Glomerular visceral epithelial cell (primary cell): Measurements from ENCODE around the gene GALNT18.

Experiments used
- DNase-seq: peaks from one replicate; pipeline ENCODE4 v3.0.0-alpha.2; 2016; ENCODE audit errors: extremely low spot score

GALNT18 gene

DNA sequence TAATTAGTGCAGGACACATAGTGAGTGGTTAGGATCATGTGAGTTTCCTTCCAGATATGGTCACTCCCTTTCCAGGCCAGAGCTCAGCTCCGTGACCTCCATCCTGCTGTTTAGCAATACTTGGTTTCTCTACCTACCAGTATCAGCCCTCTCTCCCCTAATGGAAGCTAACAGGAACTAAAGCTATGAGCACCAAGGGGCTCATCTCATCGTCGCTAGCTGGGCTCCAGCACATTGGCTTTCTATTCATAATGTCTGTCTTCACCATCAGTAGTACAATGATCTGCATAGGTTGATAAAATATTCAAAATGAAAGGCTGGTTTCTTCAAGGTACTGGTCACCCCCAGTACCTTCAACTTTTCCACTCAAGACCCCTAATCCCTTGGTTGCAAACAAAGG, 2.4 kb upstream of the GALNT18 start:
- no peak for DNase-seq

DNA sequence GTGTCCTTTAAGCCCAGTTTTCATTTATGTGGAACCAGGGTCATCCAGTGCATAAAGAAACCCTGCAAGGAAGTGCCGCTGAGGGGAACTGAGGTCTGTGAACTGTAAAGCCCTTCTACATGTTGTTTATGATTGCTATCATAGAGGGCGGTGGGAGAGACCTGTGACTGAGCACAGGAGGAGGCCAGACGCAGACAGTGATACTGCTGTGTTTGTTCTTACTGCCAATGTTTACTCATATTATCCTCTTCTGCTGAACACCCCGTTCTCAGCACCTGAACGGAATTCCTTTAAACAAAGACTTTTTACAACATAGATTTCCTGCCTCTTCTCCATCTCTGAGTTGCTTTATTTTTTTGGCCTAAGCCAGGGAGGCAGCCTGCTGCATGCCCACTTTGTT, 967 bp upstream of the GALNT18 start:
- DNase-seq: no peak

GRCh38 chr11:11622340-11622706, 518 bp upstream of the GALNT18 start:
- DNase-seq: no peak

GRCh38 chr11:11620921-11621572, 758 bp downstream of the GALNT18 start:
- no peak for DNase-seq

- no peak for DNase-seq
These were observed 1.5 kb downstream of the GALNT18 start for GRCh38 chr11:11620173-11620920.

DNA sequence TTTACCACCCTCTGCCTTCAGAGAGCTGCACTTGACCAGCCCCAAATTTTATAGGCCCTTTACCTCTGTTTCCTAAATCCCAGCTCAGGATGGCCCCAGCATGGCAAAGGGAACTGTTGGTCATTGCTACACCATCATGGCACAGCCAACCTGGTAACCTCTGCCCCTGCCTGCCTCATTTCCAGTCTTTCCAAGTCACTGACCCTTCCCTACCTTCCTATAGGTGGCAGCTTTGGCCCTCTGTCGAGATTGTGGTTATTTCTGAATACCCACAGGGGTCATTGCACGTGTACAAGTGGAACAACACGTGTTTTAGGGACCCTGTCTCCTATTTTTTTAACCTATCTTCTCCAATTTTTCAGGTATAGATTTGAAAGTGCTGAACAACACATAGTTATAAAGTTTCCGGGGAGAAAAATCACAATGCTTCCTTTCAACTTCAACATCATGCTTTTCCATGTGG, 2.8 kb downstream of the GALNT18 start:
- DNase-seq: no peak

DNA sequence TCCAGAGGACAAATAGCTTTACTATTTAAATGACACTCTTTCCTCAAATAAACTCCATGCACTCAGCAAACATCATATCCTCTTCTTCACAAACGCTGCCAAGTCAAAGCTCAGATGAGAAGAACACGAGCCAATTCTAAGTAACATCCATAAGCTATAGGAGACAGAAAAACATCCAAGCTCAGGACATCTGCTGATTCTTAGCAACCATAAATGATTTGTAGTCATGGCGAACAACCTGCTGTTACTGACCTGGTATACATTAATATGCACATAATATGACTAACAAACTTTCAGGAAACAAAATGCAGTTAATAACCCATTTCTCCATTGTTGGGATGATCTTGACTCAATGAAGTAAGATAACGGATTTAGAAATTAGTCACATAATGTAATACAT, 6.7 kb downstream of the GALNT18 start:
- no peak for DNase-seq

GRCh38 chr11:11612439-11612838, 9.4 kb downstream of the GALNT18 start:
- DNase-seq: no peak

- no peak for DNase-seq
These were observed 10.4 kb downstream of the GALNT18 start for GRCh38 chr11:11611381-11611780.

DNA sequence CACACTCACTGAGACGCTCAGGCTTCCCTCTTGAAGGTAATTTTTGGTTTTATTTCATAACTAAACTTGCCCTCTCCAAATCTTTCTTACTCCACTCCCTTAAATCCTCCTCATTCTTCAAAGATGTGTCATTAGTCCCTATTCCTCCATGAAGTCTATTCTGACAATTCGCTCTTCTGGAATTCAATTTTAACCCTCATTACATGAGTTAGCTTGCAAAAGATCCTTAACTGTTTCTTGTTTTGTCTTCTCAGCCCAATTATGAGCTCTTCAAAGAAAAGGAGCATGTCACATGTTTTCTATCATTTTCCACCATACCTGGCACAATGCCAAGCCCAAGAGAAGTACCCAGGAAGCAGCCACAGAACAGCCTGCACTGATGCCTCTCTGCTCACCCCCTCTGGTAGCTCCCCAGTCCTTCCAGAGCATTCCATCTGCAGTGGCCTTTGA, 13.0 kb downstream of the GALNT18 start:
- DNase-seq: no peak

- DNase-seq: no peak
These were observed 14.0 kb downstream of the GALNT18 start for GRCh38 chr11:11607772-11608171.

GRCh38 chr11:11605821-11606450, 15.9 kb downstream of the GALNT18 start:
- no peak for DNase-seq

DNA sequence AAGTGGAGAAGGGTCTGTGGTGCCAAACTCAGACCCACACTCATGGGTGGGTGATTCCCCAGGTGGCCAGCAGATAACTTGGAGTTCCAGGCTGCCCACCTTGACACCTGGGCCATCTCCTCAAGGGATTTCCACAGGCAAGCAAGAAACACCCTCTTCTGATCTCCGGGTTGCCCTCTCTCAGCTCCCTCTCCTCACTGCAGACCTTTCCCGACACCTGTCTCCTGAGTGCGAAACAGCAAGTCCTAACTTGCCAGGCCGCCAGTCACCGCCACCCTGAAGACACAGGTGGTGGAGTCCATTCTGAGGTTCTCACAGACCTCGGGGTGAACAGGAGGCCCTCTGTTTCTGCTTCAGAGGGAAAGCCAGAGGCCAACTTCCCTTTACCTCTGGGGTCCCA, 16.6 kb downstream of the GALNT18 start:
- no peak for DNase-seq

DNA sequence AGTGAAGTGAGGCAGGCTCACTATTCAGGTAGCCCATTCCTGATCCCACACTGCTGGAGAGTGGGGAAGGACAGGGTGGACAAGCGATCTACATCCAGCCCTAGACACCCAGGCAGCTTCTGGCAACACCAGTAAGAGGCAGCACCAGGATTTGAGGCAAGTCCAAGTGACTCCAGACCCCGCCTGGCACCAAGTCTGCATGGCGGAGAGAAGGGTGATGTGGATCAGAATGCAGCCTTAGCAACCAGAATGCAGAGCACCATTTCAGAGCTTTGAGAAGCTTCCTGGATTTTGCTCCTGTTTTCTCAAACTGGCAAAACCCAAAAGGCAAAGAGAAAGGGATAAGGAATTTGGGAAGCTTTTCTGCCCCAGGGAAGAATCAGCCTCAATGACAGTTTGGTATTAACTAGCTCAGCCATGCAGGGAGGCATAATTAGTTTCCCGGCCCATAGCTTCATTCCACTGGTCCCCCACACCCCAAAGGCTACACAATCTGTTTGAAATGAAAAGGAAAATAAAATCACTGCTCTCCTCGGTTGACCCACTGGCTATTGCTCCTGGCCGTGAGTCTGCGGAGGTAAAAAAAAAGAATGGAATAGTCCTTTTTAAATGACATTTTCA, 17.3 kb downstream of the GALNT18 start:
- no peak for DNase-seq

DNA sequence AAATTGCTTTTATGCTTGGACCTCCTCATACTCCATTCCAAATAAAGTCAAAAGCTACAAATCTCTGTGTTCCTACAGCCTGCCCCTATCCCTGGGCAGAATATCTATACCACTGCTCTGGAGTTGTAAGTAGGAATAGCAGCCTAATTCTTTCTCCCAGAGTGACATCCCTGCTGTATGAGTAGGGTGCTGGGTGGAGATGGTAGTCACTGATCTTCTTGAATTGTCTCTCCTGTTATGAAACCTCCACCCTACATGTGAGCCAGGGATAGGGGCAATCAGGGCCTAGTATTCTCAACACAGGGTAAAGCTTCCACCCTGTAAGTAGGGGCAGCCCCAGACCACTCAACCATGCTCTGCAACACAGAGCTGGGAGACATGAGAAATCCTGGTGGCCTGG, 19.8 kb downstream of the GALNT18 start:
- no peak for DNase-seq

GRCh38 chr11:11600288-11600687, 21.5 kb downstream of the GALNT18 start:
- DNase-seq: no peak

DNA sequence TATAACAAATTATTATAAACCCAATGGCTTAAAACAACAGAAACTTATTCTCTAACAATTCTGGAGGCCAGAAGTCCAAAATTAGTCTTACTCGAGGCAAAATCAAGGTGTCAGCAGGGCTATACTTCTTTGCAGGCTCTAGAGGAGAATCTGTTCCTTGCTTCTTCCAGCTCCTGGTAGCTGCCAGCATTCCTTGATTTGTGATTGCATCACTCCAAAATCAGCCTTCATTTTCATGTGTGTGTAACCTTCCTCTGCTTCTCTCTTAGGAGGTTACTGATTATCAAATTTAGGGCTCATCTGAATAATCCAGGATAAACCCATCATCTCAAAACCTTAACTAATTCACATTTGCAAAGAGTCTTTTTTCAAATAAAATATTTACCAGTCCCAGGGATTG, 23.6 kb downstream of the GALNT18 start:
- DNase-seq: no peak

- no peak for DNase-seq
These were observed 27.6 kb downstream of the GALNT18 start for GRCh38 chr11:11594162-11594561.

DNA sequence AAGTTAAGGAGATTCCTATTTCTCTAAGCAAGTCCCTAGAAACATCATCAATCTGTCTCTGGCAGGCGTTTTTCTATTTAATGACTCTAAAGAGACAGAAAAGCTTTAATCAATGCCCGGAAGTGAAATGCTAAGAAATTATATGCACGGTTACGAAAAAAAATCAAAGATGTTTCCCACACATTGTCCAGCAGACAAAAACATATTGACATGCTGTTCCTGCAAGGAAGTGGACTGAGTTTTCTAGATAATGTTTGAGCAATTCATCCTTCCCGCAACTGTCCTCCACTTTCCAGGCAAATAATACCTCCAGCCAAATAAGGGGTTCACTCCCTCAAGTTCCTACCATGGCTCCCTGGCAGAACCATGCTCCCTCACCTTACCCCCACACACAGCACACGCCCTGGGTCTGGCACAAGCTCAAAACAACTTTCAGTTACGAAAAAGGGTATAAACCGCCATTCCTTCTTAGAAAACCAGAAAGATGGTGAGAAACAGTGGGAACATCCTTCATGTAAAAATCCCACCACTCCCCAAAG, 29.6 kb downstream of the GALNT18 start:
- DNase-seq: no peak

- DNase-seq: no peak
These were observed 32.4 kb downstream of the GALNT18 start for GRCh38 chr11:11589437-11589836.

GRCh38 chr11:11588891-11589290, 32.9 kb downstream of the GALNT18 start:
- no peak for DNase-seq

DNA sequence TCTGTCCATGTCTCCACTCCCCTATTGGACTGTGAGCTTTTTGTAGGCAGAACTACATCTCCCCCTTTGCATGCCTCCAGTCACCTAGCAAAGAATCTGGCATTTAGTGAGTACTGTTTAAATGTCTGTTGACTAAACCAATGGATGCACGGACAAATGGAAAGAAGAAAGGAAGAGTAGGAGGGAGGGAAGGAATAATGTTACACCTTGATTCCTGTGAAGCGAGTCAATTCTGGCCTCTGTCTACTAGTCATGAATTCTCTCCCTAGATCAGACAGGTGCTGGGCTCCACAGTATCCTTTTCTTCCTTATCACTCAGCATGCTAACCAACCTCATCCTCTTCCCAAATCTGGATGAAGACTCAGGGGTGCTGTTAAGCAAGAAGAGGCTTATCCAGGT, 33.6 kb downstream of the GALNT18 start:
- DNase-seq: no peak
